Small intestine (tissue), 7 donors: ENCODE results near the gene TMPRSS13. TPM values are rescaled to one million over a fixed set of nuclear protein-coding genes. Genes with fewer than 3 reads are reported as not detected.

ENCODE experiments used
- DNase-seq, 2 donors: peaks; one replicate each; pipeline versions ENCODE4 v3.0.0 to v3.0.0-alpha.2; 2013
- FAIRE-seq: peaks from 2 replicates; lab custom pipeline; 2012; peaks lifted over from hg19 to GRCh38; lab: Jason Lieb, UNC
- H3K27ac ChIP-seq, 3 donors: one replicate each; pipeline ENCODE4 v1.5.1; 2013; ENCODE audit warnings: low read length in 2 of 3, mild to moderate bottlenecking in 2 of 3, control low read depth in 1 of 3, inconsistent platforms in 1 of 3, low read depth in 1 of 3, moderate library complexity in 1 of 3
- H3K27me3 ChIP-seq, 3 donors: one replicate each; pipeline ENCODE4 v1.6.1; 2013; ENCODE audit warnings: low read length in 3 of 3, inconsistent platforms in 1 of 3; ENCODE audit not compliant: control insufficient read depth in 3 of 3, insufficient read depth in 3 of 3
- H3K36me3 ChIP-seq, 3 donors: one replicate each; pipeline ENCODE4 v1.6.1; 2013; ENCODE audit warnings: low read length in 3 of 3, inconsistent platforms in 1 of 3, low read depth in 1 of 3, mild to moderate bottlenecking in 1 of 3, moderate library complexity in 1 of 3; ENCODE audit not compliant: control insufficient read depth in 3 of 3, insufficient read depth in 2 of 3
- H3K4me1 ChIP-seq, 3 donors: one replicate each; pipeline ENCODE4 v1.6.1; 2013; ENCODE audit warnings: low read length in 2 of 3, inconsistent platforms in 1 of 3, low read depth in 1 of 3, mild to moderate bottlenecking in 1 of 3, moderate library complexity in 1 of 3; ENCODE audit not compliant: control insufficient read depth in 3 of 3, insufficient read depth in 2 of 3
- H3K4me3 ChIP-seq, 3 donors: one replicate each; pipeline ENCODE4 v1.5.1; 2013; ENCODE audit warnings: low read length in 3 of 3, control low read depth in 1 of 3, inconsistent platforms in 1 of 3, low read depth in 1 of 3, mild to moderate bottlenecking in 1 of 3, moderate library complexity in 1 of 3
- H3K9me3 ChIP-seq, 2 donors: one replicate each; pipeline ENCODE4 v1.6.1; 2013; ENCODE audit warnings: low read depth in 1 of 2, low read length in 1 of 2; ENCODE audit not compliant: control insufficient read depth in 2 of 2, insufficient read depth in 1 of 2
- WGBS, 3 donors: extraction: QIAGEN DNeasy Blood & Tissue Kit; methylation state at CpG; one replicate each; pipeline ENCODE4 v1.1.7; 2013; 5-methylcytosine and 5-hydroxymethylcytosine counted together
- polyA plus RNA-seq, 4 donors: library from polyadenylated mRNA; stranded (reverse) in 3 of 4; unstranded in 1 of 4; fragments of 200-250 nt in 3 of 4; fragments of 120-200 nt in 1 of 4; gene quantifications; one replicate each; pipeline versions ENCODE4 v1.2.1 to v1.2.3, GENCODE V29; 2013
- donor health status: healthy with polysubstance abuse.
- donor health status: control.
- donor health status: control.
- donor health status: Bipolar disorder and iron deficiency.
- donor health status: healthy.

Gene TMPRSS13
- polyA plus RNA-seq, 4 donors: 0.18 to 6.8 TPM; not detected in 2

GRCh38 chr11:117936973-117937372 lies 7.8 kb upstream of the TMPRSS13 start:
- no peak overlapping the region for H3K27ac ChIP-seq
- H3K27me3 ChIP-seq: no peaks in the 10 kb centered on the region
- H3K36me3 ChIP-seq: no peaks in the 10 kb centered on the region
- DNase-seq (no peak), FAIRE-seq (no peak)
- 26 to 63% (median 37%) methylated on average over 6 of the region's 6 CpGs for WGBS, 3 donors
- peaks cover 0 to 6% (median 0%) of the 10 kb centered on the region in 3 donors for H3K4me1 ChIP-seq
- H3K4me3 ChIP-seq: no peak overlapping the region
- H3K9me3 ChIP-seq: no peaks in the 10 kb centered on the region

GRCh38 chr11:117934526-117935307 lies 5.5 kb upstream of the TMPRSS13 start:
- FAIRE-seq (no peak), DNase-seq (no peak)
- Histone ChIP-seq H3K27ac (no peak overlapping the region), H3K4me3 (no peak overlapping the region), H3K36me3 (no peaks in the 10 kb centered on the region), H3K4me1 (peaks cover 0 to 6% (median 0%) of the 10 kb centered on the region in 3 donors), H3K9me3 (no peaks in the 10 kb centered on the region), H3K27me3 (no peaks in the 10 kb centered on the region)
- WGBS, 3 donors: 81 to 85% (median 83%) methylated on average over 19 of the region's 19 CpGs

- Histone ChIP-seq H3K27ac (no peak overlapping the region), H3K27me3 (no peaks in the 10 kb centered on the region), H3K36me3 (no peaks in the 10 kb centered on the region), H3K4me1 (peaks cover 0 to 9% (median 0%) of the 10 kb centered on the region in 3 donors), H3K9me3 (no peaks in the 10 kb centered on the region), H3K4me3 (no peak overlapping the region)
- DNase-seq (no peak), FAIRE-seq (no peak)
- WGBS, 3 donors: 76 to 80% (median 80%) methylated on average over 5 of the region's 5 CpGs
These were observed 4.7 kb upstream of the TMPRSS13 start for GRCh38 chr11:117933930-117934329.

GRCh38 chr11:117933475-117933874 lies 4.3 kb upstream of the TMPRSS13 start:
- no peak overlapping the region for H3K4me3 ChIP-seq
- DNase-seq (no peak), FAIRE-seq (no peak)
- H3K4me1 ChIP-seq: peaks cover 0 to 9% (median 0%) of the 10 kb centered on the region in 3 donors
- H3K9me3 ChIP-seq: no peaks in the 10 kb centered on the region
- H3K36me3 ChIP-seq: no peaks in the 10 kb centered on the region
- H3K27ac ChIP-seq: no peak overlapping the region
- no peaks in the 10 kb centered on the region for H3K27me3 ChIP-seq
- 71 to 89% (median 77%) methylated on average over 4 of the region's 4 CpGs for WGBS, 3 donors

GRCh38 chr11:117932947-117933346 lies 3.7 kb upstream of the TMPRSS13 start:
- H3K9me3 ChIP-seq: no peaks in the 10 kb centered on the region
- H3K27me3 ChIP-seq: no peaks in the 10 kb centered on the region
- H3K27ac ChIP-seq: no peak overlapping the region
- no peaks in the 10 kb centered on the region for H3K36me3 ChIP-seq
- no peak for FAIRE-seq
- no peak for DNase-seq
- H3K4me1 ChIP-seq: peaks cover 0 to 9% (median 0%) of the 10 kb centered on the region in 3 donors
- WGBS, 3 donors: 77 to 84% (median 78%) methylated on average over 3 of the region's 3 CpGs
- H3K4me3 ChIP-seq: no peak overlapping the region

GRCh38 chr11:117932426-117932825 lies 3.2 kb upstream of the TMPRSS13 start:
- H3K9me3 ChIP-seq: no peaks in the 10 kb centered on the region
- no peak overlapping the region for H3K27ac ChIP-seq
- H3K36me3 ChIP-seq: no peaks in the 10 kb centered on the region
- H3K4me3 ChIP-seq: no peak overlapping the region
- FAIRE-seq (no peak), DNase-seq (no peak)
- no peaks in the 10 kb centered on the region for H3K27me3 ChIP-seq
- 89 to 92% (median 89%) methylated on average over 6 of the region's 6 CpGs for WGBS, 3 donors
- H3K4me1 ChIP-seq: peaks cover 0 to 5% (median 0%) of the 10 kb centered on the region in 3 donors

- Histone ChIP-seq H3K36me3 (no peaks in the 10 kb centered on the region), H3K4me1 (peaks cover 0 to 4% (median 0%) of the 10 kb centered on the region in 3 donors), H3K27me3 (no peaks in the 10 kb centered on the region), H3K9me3 (no peaks in the 10 kb centered on the region), H3K4me3 (no peak overlapping the region), H3K27ac (no peak overlapping the region)
- DNase-seq (no peak), FAIRE-seq (no peak)
- 27 to 74% (median 45%) methylated on average over 2 of the region's 2 CpGs for WGBS, 3 donors
These were observed 2.8 kb upstream of the TMPRSS13 start for GRCh38 chr11:117931971-117932370.

GRCh38 chr11:117931331-117931950 lies 2.2 kb upstream of the TMPRSS13 start:
- H3K36me3 ChIP-seq: no peaks in the 10 kb centered on the region
- FAIRE-seq: no peak
- DNase-seq: no peak
- WGBS, 3 donors: 89 to 97% (median 91%) methylated on average over 10 of the region's 10 CpGs
- no peak overlapping the region for H3K4me3 ChIP-seq
- no peaks in the 10 kb centered on the region for H3K27me3 ChIP-seq
- H3K9me3 ChIP-seq: no peaks in the 10 kb centered on the region
- H3K4me1 ChIP-seq: peaks cover 0 to 4% (median 0%) of the 10 kb centered on the region in 3 donors
- no peak overlapping the region for H3K27ac ChIP-seq
